A172 (cell line): Measurements from ENCODE around the gene FANCC. TPM values are rescaled to one million over a fixed set of nuclear protein-coding genes. Genes with fewer than 3 reads are reported as not detected.

Source experiments
- DNase-seq: peaks from one replicate; pipeline ENCODE4 v3.0.0-alpha.2; 2015; ENCODE audit warnings: low spot score
- total RNA-seq: library from RNA; depleted of rRNA; stranded (reverse); fragments of >200 nt; shearing (Covaris generic); gene quantifications from 2 replicates; pipeline ENCODE4 v1.2.3, GENCODE V29; 2014

FANCC gene
- total RNA-seq, 1 experiment from 2014 or later = 18.2 TPM

GRCh38 chr9:95143591-95144561 is 173.6 kb downstream of the FANCC start:
- DNase-seq = no peak

- DNase-seq = no peak
These were observed 174.8 kb downstream of the FANCC start for GRCh38 chr9:95142728-95143127.

DNA sequence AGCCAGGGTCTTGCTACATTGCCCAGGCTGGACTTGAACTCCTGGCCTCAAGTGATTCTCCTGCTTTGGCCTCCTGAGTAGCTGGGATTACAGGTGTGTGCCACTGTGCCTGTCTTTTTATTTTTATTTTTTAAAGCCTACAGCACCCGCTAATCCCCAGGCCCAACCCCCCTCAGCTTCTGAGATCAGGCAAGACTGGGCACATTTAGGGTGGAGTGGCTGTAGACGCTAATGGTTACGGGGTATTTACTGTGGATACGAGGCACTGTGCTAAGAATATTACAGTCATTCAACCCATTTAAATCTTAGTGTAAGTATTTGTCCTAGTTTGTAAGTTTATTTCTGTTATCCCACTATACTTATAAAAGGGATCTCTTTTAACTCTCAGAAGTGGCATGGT is 175.2 kb downstream of the FANCC start:
- no peak for DNase-seq

DNA sequence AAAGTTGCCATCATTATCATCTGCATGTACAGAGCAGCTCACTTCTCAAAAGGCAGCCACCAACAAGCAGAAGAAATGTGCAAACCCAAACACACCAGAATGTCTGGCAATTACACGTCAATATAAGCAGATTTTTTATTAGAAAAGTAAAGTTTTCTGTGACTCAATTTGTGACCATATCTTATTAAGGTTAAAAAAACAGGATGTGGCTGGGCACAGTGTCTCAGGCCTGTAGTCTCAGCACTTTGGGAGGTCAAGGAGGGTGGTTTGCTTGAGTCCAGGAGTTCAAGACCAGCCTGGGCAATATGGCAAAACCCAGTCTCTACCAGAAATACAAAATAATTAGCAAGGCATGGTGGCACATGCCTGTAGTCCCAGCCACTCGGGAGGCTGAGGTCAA is 176.7 kb downstream of the FANCC start:
- no peak for DNase-seq

- DNase-seq = no peak
These were observed 178.4 kb downstream of the FANCC start for GRCh38 chr9:95139126-95139525.

DNA sequence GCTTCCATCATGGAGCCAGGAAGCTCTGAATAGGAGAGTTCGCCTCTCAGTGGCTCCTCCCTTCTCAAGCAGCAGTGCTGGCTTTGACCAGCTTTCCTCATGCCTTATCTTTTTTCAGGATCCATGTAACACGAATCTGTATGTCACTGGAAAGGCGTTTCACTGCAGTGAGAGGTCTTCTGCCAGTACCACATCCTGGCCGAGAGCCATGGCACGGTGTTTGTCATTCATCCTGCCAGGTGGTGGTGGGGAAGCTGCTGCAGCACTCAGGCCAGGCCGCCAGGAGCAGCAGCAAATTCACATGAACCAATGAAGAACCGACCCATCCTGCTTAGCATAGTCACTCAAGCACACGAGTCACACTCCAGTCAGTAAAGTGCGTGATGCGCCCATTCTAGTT is 179.0 kb downstream of the FANCC start:
- peak; percentile 27 for DNase-seq

GRCh38 chr9:95137587-95138145 is 179.8 kb downstream of the FANCC start:
- DNase-seq = no peak

GRCh38 chr9:95135756-95136155 is 181.8 kb downstream of the FANCC start:
- DNase-seq = no peak

GRCh38 chr9:95134457-95134881 is 183.0 kb downstream of the FANCC start:
- no peak for DNase-seq

DNA sequence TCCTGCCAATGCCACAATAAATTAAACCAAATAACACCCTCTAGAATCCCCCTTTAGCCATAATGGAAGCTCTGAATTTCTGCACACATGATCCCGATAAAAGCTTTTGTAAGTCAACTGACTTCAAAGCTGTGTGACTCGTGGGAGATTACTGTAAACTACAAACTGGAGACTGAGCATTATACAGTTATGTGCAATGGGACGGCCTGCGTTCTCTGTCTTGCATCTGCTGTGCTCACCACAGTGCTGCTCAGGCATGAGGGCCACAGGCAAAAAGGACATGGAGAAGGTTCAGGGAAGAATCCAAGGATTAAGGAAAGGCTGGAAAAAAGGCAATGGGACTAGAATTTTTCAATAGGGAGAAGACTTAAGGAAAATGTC is 184.2 kb downstream of the FANCC start:
- DNase-seq = no peak

DNA sequence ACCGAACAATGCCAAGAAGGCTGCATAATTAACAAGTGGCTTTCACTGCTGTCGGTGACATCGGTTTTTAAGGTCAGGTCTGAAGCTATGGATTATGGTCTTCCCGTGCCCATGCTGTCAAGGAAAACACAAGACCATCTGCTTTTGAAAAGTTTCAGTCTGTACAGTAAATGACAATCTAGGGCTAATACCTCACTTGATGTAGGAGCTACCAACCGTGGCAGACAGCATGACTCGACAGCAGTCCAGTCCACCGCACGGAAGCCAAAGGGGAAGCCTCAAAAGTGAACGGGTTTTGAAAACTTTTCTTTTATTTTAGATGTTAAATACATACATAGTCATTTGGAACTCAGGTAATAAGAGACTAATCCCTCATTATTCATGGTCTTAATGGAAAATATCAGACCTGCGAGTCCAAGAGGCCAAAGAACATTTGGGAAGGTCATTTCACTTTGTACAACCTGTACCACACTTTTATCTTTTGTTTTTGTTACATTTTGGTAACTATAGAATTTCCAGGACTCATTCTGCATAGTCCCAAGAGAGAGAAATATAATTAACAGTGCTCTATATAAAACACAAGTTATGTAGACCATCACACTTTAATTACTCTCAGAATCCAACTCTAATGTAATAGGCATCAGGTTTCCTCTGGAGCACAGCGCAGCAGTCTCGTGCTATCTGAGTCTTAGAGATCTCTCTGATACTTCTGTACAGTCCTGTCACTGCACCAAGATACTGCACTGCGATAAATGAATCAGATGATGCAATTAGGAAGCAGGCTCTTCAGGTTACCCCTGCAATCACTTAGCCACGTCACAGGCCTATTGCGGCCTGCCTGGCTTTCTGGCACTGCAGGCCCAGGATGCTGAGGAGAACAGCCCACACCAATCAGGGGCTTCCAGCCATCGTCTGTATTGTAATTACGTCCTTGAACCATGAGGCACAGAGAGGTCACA is 184.9 kb downstream of the FANCC start:
- no peak for DNase-seq

DNA sequence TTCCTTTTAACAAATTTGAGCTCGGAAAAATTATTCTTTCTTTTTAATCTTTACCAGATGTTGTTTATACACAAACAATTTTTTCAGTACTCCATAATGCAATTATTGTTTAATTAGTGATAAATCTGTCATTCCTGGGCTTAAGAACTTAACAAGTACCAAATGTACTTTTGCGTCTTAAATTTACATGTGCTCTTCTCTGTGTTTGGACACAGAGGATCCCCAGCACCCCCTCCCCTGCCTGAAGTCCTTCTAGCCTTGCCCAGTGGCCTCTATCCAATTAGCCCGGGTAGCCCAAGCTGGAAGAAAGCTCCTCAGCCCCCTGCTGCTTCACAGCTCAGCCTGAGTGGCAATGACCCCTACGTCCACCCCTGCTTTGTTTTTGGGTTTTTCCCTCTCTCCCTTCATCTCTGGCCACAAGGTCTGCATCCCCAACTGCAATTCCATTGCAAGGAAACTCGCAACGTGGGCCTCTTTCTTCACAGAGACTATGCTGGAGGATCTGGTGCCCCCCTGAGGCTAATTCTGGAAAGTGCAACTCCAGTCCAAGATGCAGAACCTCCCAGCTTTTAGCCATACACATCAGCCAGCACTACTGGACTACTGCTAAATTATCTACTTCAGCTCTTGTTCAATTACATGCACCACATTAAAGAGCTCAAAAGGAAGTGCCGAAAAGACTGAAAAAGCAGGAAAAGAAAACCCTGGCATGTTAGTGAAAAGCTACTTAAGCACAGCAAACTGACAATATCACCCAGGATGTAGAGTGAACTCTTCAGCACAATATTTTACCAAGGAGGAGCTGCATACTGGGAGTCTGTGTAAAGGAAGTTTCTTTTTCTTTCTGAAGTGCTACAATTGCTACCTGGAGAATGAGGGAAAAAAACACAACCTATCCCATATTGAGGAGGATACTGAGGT is 186.2 kb downstream of the FANCC start:
- DNase-seq = peak; percentile 73

- DNase-seq = no peak
These were observed 187.0 kb downstream of the FANCC start for GRCh38 chr9:95130484-95130883.

DNA sequence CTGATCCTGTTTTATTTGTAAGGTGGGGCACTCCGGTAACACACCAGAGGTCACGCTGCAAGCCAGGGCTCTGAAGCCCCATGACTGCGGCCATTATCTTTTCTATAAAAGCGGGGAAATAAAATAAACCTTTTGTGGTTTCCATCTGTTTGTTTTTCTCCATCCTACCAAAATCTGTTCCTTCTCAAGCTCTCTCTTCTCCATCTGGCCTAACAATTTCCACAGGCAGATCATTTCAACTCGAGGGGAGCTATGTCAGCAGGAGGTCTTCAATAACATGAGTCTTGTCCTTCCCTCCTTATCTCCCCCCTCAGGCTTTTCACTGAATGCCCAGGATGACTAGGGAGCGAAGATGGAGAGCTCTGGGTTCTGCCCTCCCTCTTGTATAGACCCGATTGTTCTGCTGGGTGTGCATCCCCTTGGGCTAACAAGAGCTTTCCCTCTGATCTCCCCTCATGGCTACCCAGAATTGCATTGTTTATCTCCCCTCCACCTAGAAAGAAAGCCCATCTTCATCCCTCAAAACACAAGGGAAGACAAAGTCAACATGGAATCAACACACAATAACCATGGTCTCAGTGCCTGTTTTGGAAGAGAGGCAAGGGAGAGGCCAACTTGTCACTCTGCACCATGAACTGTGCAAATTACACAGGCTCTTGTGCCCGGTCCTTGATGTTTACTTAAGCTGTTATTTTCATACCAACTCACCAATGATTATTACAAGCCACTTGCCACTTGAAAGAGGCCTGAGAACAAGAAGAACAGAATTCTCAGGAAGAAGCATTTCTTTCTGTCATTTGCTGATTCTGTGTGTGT is 187.8 kb downstream of the FANCC start:
- DNase-seq = no peak

DNA sequence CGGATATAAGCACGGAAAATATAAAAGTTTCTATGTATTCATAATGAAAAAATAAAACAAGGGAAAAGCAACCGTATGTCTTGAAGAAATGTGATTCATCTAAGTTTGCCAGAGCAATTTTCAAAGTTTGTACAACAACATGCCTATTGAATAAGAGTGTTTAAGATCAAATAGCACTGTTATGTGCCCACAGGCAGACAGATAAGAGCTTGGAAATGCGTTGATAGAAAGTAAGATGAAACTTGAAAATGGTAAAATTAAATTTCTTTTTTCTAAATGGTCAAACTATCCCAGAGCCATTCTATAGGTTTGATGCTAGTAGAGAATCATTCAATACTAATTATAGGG is 189.4 kb downstream of the FANCC start:
- DNase-seq = no peak

DNA sequence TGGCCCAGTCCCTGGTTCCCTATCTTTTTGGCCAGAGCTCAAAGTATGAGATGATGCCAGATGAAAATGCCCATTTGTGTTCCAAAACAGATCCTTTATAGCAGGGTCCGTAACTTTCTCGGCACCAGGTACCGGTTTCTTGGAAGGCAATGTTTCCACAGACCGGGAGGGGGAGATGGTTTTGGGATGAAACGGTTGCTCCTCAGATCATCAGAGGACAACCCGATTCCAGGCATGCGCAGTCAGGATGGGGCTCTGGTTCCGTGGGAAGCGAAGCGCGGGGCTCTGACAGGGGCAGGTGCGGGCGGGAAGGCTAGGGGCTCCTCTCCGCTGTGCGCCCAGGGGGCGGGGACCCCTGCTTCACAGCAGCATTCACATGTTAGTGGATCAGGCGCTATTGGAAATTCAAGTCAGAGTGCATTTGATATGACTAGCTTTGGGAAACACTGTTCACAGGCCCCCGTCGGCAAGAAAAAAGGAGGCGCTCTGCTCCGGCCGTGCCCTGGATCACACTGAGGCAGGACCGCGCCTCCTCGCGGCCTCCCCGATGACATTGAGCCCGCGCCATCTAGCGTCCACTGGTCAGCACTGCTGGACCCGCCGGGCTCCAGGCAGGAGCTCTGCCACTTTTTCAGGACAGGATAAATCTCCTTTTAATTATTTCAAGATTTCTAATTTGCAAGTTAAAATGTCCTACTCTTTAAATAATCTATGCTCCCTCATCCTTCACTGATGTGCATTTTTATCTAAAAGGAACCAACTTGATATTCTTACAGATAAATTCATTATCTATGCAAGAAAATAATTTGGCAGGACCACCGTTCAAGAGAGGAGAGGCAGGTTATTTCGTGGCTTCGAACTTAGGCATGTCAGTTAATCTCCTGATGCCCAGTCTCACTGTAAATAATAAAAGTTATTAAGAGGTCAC is 190.0 kb downstream of the FANCC start:
- peak; percentile 62 for DNase-seq

DNA sequence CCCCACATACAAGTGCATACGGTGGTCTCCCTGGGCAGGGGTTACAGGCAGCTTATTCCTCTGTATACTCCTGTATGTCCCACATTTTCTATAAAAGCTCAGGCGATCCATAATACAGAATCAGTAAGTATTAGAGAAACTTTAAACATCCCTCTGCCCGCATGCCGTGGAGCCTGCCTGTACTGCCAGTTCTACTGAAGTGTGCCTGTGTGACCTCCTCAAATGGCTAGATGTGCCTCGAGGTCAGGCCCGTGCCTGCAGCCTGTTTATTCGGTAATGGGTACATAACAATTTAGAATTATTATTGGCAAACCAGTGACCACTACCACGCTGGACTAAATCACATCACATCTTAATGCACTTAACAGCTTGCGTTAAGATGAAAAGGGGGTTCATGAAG is 190.8 kb downstream of the FANCC start:
- DNase-seq = no peak

DNA sequence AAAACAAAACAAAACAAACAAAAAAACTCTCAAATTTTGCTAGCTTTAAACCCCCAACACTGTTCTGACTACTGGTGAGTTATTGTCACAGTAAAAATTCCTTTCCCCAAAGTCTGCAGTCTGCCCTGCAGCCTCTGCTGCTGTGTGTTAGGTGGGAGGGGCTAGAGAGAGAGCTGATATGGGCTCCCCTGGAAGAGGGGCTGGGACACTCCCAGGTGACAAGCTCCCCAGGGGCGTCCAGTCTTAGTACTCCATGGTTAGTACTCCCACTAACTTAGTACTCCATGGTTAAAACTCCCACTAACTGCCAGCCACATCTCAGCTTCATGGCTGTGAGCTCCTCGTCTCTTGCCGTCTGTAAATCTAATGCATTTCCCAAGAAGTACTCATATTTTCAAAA is 191.9 kb downstream of the FANCC start:
- DNase-seq = no peak
